ENCODE measurements around the gene PDE11A. TPM values are rescaled to one million over a fixed set of nuclear protein-coding genes. Genes with fewer than 3 reads are reported as not detected.

The PDE11A gene
- total RNA-seq, 1 experiment from 2014 or later = 0.61 TPM

GRCh38 chr2:177584030-177584692 lies 488.4 kb downstream of the PDE11A start:
- POLR2A ChIA-PET = interaction anchor here (0.6 kb wide), 1 partner anchor 47 kb away, joined by 4 read pairs; no protein-coding TSS in a partner anchor
- Histone ChIP-seq H2AFZ (ENCODE audit: low read depth, low read length, poor library complexity, severe bottlenecking) (no peak overlapping the region), H3K27ac (ENCODE audit: low read depth, low read length) (no peak overlapping the region), H3K4me1 (ENCODE audit: control insufficient read depth in 1 of 2, insufficient read depth in 2 of 2, low read length in 2 of 2) (no peaks in the 10 kb centered on the region; a peak in 1 of 4 replicates), H3K4me2 (ENCODE audit: low read length) (no peak overlapping the region), H3K9ac (ENCODE audit: low read length) (no peak overlapping the region), H3K4me3 (replicated peaks in 1 of 2; ENCODE audit: low read depth in 1 of 2, low read length in 2 of 2) (no peak overlapping the region), H4K20me1 (ENCODE audit: insufficient read depth) (no peaks in the 10 kb centered on the region), H3K9me3 (ENCODE audit: control insufficient read depth in 1 of 2, insufficient read depth in 1 of 2, low read depth in 1 of 2, low read length in 2 of 2) (no peaks in the 10 kb centered on the region), H3K36me3 (ENCODE audit: control insufficient read depth in 1 of 2, insufficient read depth in 2 of 2, low read length in 2 of 2) (no peaks in the 10 kb centered on the region), H3K9me2 (ENCODE audit: insufficient read depth) (no peaks in the 10 kb centered on the region), H3K79me2 (ENCODE audit: insufficient read depth, low read length) (no peaks in the 10 kb centered on the region), H3K27me3 (ENCODE audit: insufficient read depth, low read length) (no peaks in the 10 kb centered on the region)
- CTCF ChIA-PET = interaction anchor here (2.7 kb wide), 1 partner anchor 21 kb away, joined by 9 read pairs; no protein-coding TSS in a partner anchor
- RAD21 ChIA-PET (ENCODE audit: low non-redundant PET in 1 of 2, low total read pairs in 2 of 2, uncharacterized antibody in 2 of 2, unreplicated experiment in 2 of 2) = no interaction called here
- TF ChIP-seq CTCF (IDR thresholded peaks at IDR 0.05 in 2 of 3, conservative IDR thresholded peaks at IDR 0.05 in 1 of 3; ENCODE audit: borderline replicate concordance in 1 of 3, insufficient read depth in 1 of 3, low read depth in 2 of 3, low read length in 2 of 3) (no peak), YY1 (IDR thresholded peaks at IDR 0.05; ENCODE audit: extremely low read depth, insufficient replicate concordance, low read depth, low read length) (no peak), SIN3A (IDR thresholded peaks at IDR 0.05; ENCODE audit: low read depth) (no peak), FOSL1 (IDR thresholded peaks at IDR 0.05; ENCODE audit: low read depth) (no peak), POLR2A (IDR thresholded peaks at IDR 0.05; ENCODE audit: borderline replicate concordance, extremely low read depth, insufficient read depth, insufficient read length) (no peak), EGR1 (IDR thresholded peaks at IDR 0.05; ENCODE audit: low read depth) (no peak), ELF1 (IDR thresholded peaks at IDR 0.05; ENCODE audit: borderline replicate concordance, low read depth) (no peak), EZH2 (IDR thresholded peaks at IDR 0.05) (no peak), SP1 (IDR thresholded peaks at IDR 0.05; ENCODE audit: low read depth) (no peak), POLR2AphosphoS5 (IDR thresholded peaks at IDR 0.05; ENCODE audit: low read depth, low read length) (no peak), TCF7L2 (IDR thresholded peaks at IDR 0.05; ENCODE audit: borderline replicate concordance, extremely low read depth, insufficient read depth, insufficient read length) (no peak), RAD21 (IDR thresholded peaks at IDR 0.05; ENCODE audit: low read depth) (no peak), EZH2phosphoT487 (IDR thresholded peaks at IDR 0.05; ENCODE audit: borderline replicate concordance) (no peak), ZBTB33 (IDR thresholded peaks at IDR 0.05; ENCODE audit: extremely low read depth, insufficient replicate concordance, low read length) (no peak), ZNF274 (IDR thresholded peaks at IDR 0.05; ENCODE audit: low read depth, low read length) (no peak), JUND (IDR thresholded peaks at IDR 0.05) (no peak)
- TF ChIP-seq, protein P1, sequence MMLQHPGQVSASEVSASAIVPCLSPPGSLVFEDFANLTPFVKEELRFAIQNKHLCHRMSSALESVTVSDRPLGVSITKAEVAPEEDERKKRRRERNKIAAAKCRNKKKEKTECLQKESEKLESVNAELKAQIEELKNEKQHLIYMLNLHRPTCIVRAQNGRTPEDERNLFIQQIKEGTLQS (IDR thresholded peaks at IDR 0.05) = no peak
- TF ChIP-seq, protein P2, sequence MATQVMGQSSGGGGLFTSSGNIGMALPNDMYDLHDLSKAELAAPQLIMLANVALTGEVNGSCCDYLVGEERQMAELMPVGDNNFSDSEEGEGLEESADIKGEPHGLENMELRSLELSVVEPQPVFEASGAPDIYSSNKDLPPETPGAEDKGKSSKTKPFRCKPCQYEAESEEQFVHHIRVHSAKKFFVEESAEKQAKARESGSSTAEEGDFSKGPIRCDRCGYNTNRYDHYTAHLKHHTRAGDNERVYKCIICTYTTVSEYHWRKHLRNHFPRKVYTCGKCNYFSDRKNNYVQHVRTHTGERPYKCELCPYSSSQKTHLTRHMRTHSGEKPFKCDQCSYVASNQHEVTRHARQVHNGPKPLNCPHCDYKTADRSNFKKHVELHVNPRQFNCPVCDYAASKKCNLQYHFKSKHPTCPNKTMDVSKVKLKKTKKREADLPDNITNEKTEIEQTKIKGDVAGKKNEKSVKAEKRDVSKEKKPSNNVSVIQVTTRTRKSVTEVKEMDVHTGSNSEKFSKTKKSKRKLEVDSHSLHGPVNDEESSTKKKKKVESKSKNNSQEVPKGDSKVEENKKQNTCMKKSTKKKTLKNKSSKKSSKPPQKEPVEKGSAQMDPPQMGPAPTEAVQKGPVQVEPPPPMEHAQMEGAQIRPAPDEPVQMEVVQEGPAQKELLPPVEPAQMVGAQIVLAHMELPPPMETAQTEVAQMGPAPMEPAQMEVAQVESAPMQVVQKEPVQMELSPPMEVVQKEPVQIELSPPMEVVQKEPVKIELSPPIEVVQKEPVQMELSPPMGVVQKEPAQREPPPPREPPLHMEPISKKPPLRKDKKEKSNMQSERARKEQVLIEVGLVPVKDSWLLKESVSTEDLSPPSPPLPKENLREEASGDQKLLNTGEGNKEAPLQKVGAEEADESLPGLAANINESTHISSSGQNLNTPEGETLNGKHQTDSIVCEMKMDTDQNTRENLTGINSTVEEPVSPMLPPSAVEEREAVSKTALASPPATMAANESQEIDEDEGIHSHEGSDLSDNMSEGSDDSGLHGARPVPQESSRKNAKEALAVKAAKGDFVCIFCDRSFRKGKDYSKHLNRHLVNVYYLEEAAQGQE (IDR thresholded peaks at IDR 0.05; ENCODE audit: low read depth) = no peak
- BruUV-seq (replicated peaks) = no TSS peak
- no peak for ATAC-seq
- intact Hi-C loops (cut with micrococcal nuclease) = no loop called here
- no peak for DNase-seq (ENCODE audit: low read depth, low spot score)
